HG02642 (cell line): ENCODE data around the gene SYDE2.
"Not testable (repeated sequence)": the region's sequence is repeated elsewhere in the genome, so short reads cannot be mapped to it uniquely, and the experiment has no call there.

ENCODE experiments used
- ATAC-seq: cut with Tn5 transposase; IDR thresholded peaks from one replicate; pipeline ENCODE4 v1.9.1; 2021; ENCODE audit warnings: mild to moderate bottlenecking; ENCODE audit not compliant: unreplicated experiment, poor library complexity

The SYDE2 gene, protein sequence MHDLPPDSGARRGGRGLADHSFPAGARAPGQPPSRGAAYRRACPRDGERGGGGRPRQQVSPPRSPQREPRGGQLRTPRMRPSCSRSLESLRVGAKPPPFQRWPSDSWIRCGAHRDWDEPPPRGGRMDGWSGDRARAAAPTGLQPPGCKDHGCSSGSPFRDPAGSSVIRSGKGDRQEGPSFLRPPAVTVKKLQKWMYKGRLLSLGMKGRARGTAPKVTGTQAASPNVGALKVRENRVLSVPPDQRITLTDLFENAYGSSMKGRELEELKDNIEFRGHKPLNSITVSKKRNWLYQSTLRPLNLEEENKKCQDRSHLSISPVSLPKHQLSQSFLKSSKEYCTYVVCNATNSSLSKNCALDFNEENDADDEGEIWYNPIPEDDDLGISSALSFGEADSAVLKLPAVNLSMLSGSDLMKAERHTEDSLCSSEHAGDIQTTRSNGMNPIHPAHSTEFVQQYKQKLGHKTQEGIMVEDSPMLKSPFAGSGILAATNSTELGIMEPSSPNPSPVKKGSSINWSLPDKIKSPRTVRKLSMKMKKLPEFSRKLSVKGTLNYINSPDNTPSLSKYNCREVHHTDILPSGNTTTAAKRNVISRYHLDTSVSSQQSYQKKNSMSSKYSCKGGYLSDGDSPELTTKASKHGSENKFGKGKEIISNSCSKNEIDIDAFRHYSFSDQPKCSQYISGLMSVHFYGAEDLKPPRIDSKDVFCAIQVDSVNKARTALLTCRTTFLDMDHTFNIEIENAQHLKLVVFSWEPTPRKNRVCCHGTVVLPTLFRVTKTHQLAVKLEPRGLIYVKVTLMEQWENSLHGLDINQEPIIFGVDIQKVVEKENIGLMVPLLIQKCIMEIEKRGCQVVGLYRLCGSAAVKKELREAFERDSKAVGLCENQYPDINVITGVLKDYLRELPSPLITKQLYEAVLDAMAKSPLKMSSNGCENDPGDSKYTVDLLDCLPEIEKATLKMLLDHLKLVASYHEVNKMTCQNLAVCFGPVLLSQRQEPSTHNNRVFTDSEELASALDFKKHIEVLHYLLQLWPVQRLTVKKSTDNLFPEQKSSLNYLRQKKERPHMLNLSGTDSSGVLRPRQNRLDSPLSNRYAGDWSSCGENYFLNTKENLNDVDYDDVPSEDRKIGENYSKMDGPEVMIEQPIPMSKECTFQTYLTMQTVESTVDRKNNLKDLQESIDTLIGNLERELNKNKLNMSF

GRCh38 chr1:85200463-85201339, at the start of gene SYDE2:
TSS of gene SYDE2 (minus strand) at chr1:85201016. CDS start at chr1:85200996, 20 bp downstream.
- ATAC-seq: peak; percentile 86

- ATAC-seq: not testable (repeated sequence)
Measured at GRCh38 chr1:85249042-85249441, 48.2 kb upstream of the SYDE2 start.

- no peak for ATAC-seq
Measured at GRCh38 chr1:85245891-85246290, 45.1 kb upstream of the SYDE2 start.

DNA sequence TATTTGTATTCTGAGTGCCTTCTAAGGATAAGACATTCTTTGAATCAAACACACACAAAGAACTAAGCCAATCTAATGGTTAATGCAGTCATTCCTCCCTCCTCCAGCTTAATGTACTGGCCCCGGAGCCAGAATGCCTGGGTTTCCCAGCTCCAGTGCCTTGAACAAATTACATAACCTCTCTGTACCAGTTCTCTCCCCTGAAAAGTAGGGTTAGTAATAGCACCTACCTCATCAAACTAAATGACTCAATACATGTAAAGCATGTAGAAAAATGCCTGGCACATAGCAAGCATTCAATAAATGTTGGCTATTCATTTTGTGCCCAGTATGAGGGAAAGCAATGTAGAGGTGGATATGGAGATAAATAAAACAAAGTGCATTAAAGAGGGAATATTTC, 44.6 kb upstream of the SYDE2 start:
- no peak for ATAC-seq

- ATAC-seq: no peak
Measured at GRCh38 chr1:85244271-85245061, 43.6 kb upstream of the SYDE2 start.

DNA sequence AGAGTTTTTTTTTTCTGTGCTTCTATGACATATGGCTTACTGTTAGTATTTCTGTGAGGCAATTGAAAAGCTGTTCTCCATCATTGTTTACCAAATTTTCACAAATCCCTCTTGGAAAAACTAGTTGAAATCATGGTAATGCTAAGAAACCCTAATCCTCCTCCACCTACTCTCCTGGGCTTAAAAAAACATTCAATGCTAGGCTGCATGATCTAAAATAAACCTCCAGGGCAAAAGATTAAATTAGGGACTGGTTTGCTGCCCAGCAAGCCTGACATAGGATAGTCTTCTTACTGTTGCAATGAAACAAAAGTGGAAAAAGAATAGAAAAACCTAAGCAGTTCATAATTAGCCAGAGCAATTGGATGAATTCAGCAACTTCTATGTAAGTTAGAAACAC, 42.6 kb upstream of the SYDE2 start:
- ATAC-seq: no peak

DNA sequence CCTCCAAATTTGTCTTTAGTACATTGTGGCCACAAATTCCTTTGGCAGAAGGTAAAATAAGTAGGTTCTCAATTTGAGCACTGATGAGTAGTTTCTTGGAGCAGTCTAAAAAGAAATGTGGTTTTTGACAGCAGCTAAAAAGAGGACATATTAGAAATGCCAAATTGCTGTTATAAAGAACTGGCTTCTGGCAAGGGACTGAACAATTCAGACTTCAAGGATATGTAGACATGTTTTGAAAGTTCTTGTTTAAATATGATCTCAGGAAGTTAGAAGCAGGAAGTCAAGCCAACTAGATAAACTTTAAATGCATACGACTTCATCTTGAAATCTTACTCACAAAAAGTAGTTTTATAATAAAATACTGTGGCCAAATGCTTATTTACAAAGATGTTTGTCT, 39.8 kb upstream of the SYDE2 start:
- no peak for ATAC-seq

- ATAC-seq: no peak
Measured at GRCh38 chr1:85240174-85240601, 39.4 kb upstream of the SYDE2 start.

DNA sequence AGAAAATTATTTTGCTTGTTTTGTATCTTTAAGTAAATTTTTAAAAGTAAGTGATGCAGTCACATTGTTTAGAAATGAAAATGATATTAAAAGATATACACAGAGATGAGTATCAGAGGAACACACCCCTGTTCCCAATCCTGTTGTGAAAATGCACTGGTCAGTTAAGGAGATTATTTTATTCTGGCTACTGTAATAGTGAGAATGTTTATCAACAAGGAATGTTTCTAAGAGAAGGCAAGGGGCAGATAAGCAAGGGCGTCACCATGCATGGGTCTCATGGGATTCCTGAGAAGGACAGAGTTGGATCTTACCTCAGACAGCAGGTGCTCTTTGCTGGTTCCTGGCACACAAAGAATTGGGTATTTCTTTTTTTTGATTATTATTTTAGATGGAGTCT, 36.8 kb upstream of the SYDE2 start:
- no peak for ATAC-seq

DNA sequence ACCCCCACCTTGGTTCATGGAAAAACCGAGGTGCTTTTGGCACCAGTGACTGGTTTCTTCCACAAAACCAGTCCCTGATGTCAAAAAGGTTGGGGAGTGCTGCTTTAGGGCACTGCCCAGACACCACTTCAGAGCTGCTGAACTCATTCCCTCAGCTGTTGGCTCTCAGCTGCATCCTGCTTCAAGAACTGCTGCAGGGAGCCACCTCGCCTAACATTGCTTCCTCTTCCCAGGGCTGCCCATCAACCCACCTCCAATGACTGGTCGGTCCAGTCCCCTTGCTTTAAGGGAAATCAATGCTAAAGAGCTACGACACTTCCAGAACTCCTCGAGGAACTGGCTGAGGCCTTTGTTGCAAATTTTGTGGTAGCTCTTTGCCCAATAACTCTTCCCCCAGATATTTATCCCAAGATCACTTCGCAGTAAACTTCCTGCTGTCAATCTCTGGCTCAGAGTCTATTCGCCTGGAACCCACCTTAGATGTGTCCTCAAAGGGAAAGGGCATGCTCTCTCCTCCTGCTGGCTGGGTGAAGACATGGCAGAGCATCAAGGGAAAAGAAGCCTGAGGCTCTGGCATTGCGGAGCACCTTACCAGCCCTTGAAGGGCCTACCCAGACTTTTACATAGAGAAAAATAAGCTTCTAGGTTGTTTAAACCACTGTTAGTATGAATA, 29.6 kb upstream of the SYDE2 start:
- ATAC-seq: no peak

DNA sequence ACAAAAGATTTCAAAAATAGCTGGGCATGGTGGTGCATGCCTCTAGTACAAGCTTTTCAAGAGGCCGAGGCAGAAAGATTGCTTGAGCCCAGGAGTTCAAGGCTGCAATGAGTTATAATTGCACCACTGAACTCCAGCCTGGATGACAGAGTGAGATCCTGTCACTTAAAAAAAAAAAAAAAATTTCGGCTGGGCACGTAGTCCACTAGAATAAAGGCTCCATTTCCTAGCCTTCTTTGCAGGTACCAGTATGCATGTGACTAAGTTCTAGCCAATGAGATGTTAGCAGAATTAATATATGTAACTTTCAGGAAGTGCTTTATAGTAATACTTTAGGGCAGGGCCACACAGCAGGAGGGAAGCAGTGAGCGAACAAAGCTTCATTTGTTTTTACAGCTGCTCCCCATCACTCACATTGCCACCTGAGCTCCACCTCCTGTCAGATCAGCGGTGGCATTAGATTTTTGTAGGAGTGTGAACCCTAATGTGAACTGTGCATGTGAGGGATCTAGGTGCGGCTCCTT, 28.8 kb upstream of the SYDE2 start:
- no peak for ATAC-seq

DNA sequence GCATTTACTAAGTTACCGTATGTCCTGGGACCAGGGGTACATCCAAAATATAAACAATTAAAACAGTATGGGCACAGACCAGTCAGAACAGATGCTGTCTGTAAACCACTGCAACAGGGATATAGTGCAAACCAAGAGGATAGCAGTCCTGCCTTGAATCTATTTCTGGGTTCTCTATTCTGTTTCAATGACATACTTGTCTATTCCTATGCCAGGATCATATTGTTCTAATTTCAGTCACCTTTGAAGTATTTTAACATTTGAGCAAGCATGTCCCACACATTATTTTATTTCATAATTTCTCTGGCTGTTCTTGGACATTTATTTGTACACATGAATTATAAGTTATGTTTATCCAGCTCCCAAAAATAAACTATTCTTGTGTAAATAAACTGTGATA, 28.2 kb upstream of the SYDE2 start:
- ATAC-seq: no peak

DNA sequence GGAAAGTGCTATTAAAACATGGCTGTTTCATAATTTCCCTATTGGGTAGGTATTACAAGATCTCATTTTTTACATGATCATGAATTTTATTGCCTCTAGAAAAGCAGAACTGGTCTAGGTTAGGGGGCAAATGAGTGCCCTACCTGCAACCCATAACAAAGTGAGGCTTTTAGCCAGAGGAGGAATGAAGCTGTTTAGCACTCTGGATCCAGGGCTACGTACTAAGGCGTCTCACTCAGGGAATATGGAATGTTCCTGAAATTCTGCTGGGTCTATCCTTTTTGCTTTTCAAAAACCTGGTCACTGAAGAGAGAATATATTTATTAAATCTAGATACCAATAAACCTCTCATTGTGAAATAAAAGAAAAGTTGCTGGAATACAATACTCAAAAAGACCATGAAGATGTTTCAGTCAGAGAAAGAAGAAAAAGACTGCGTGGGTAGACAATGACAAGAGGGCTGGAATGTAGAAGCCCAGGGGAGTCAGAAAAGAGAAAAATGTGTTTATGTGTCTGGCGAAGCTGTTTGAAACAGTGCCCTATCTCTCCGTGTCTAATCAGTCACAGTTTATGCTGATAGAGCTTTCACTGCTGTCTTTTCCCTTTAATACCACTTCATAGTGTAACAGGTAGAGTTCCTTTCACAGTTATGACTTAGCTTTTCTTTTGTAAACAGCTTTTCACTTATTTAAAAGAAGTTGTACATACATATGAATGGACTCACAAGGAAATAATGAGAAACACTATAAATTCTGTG, 25.0 kb upstream of the SYDE2 start:
- no peak for ATAC-seq

DNA sequence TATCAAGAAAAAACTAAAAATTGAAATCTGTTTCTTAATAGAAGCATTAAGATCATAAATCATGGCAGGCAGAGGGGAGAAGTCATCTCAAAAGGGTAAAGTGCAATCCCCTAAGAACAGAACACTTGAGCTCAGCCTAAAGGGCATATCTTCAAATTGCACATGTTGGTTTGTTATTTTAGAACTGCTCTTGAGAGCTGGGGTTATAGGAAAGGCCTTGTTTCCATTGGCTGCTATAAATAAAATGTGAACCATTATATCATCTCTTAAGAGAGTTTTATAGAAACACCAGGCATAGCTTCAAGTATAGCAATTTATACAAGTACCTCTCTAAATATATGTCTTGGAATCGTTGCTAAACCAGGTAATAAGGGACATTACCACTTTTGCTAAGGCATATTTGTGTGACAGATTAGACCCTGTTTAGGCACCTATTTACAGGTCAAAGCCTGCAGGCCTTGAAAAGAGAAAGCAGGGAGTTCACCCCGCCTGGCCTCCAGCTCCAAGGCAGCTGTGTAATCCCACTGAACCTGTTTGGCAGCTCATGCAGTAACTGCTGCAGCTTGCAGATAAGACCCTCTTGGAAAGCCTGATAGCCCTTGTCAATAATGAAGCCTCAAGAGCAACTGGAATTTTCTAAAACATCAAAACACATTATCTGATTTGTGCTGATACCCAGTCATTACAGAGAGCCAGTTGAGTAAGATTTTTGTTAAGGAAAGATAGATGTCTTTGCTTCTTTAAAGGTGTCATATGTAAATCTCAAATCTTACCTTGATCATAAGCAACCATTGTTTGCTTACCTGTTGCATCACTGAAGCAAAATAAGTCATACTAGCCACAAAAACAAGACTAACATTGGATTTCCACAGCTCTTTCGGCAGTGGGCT, 24.2 kb upstream of the SYDE2 start:
- no peak for ATAC-seq

DNA sequence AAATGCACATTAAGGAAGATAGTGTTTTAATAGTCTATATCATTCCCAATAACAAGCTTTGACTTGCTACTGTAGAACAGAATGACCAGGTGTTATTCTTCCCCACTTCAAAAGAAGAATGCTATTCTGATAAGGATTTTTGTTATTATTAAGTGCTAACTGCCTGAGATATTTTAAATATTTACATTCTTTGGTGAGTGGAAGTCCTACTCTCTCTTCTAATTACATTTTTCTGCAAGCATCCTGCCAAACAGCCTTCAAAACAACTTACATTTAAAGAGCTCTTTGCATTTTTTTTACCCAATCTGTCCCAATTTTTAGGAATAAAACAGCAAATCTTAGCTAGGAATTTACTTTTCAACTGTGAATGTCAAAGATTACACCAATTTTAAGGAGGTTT, 23.5 kb upstream of the SYDE2 start:
- no peak for ATAC-seq

GRCh38 chr1:85223334-85223733, 22.5 kb upstream of the SYDE2 start:
- ATAC-seq: no peak

DNA sequence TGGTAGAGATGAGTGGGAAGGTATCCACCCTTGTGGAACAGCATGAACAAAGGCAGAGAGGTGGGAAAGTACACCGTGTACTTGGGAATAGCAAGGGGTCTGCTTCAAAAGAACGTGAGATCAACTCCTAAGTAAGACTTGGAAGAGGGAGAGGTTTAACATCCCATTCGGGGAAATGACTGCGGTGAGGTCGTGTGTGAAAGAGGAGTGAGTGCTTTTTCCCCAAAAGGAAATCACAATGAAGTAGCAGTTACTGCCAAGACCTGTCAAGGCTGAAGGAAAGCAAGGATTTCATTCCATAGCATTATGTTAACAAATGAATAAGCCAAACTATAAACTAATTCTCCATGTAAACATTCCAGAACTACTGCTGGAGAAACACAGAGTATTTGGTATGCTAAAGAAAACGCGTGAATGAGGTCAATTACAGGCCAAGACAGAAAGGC, 20.0 kb upstream of the SYDE2 start:
- no peak for ATAC-seq
